Heart left ventricle (tissue), 13 donors: ENCODE results near the gene TXNRD2.

Experiments used
- POLR2A ChIP-seq, 2 donors: fragments of 450-650 bp; IDR thresholded peaks; one replicate each; pipeline ENCODE4 v1.6.1; 2017; ENCODE audit warnings: antibody characterized with exemption in 2 of 2, mild to moderate bottlenecking in 2 of 2, moderate library complexity in 2 of 2
- TF ChIP-seq, protein P1 (sequence below), 12 donors: fragments of 200-600 bp; sonication (generic) in 4 of 12; IDR thresholded peaks; one replicate each; pipeline versions ENCODE4 v1.5.0 to v1.8.0; 2018 to 2022; ENCODE audit warnings: antibody characterized with exemption in 12 of 12, mild to moderate bottlenecking in 5 of 12
- donor health status: ischemic (EF 13 %, LVEDD 7.1; RV severe dilation, severe dysfunction).
- donor health status: DM: no; HTN: yes; CAD: no.
- donor health status: DM: no; HTN: no; CAD: no.
- donor health status: ischemic (EF 25% LVEDD 6.9; RV normal size, moderate dysfunction).
- donor health status: ischemic (EF 25% LVEDD 5.7; RV mildly dilated, moderate dysfunction).
- donor health status: ischemic (EF 35%, LVEDD 5.7; RV mildly dilated, moderate dysfunction).
- donor health status: nonischemic (EF 11% LVEDD 7.7; RV severe dilation, severe dysfunction).
- donor health status: DM: yes; HTN: yes; CAD: no.
- donor health status: PGD.
- donor health status: ischemic (EF 29% LVEDD 5.4; RV normal size, mild dysfunction).
- donor health status: nonischemic (EF 23%, LVEDD 6.1; RV moderate dilation, normal function).

DNA sequence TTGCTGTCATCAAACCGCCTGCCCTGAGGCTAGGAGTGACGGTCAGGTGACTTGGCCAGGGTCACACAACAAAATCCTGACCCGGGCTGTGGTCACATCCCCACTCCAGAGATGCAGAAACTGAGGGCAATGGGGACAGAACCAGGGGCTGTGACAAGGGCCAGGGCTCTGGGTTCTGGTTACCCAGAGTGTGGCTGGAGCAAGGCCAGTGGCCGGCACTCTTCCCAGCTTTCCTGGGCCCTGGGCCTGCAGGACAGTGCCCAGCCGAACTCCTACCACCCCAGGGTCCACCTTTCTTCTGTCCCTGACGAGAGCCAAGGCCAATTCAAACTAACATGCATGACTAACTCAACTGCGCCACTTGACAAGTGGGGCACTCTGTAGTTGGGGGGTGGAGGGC is 39.1 kb upstream of the TXNRD2 start:
- TF ChIP-seq, protein P1, sequence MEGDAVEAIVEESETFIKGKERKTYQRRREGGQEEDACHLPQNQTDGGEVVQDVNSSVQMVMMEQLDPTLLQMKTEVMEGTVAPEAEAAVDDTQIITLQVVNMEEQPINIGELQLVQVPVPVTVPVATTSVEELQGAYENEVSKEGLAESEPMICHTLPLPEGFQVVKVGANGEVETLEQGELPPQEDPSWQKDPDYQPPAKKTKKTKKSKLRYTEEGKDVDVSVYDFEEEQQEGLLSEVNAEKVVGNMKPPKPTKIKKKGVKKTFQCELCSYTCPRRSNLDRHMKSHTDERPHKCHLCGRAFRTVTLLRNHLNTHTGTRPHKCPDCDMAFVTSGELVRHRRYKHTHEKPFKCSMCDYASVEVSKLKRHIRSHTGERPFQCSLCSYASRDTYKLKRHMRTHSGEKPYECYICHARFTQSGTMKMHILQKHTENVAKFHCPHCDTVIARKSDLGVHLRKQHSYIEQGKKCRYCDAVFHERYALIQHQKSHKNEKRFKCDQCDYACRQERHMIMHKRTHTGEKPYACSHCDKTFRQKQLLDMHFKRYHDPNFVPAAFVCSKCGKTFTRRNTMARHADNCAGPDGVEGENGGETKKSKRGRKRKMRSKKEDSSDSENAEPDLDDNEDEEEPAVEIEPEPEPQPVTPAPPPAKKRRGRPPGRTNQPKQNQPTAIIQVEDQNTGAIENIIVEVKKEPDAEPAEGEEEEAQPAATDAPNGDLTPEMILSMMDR (IDR thresholded peaks at IDR 0.05): no peak
- no peak for TF ChIP-seq POLR2A (IDR thresholded peaks at IDR 0.05)
